GM23248 (cell line): ENCODE data around the gene CNN2. TPM values are rescaled to one million over a fixed set of nuclear protein-coding genes. Genes with fewer than 3 reads are reported as not detected.

Experiments
- DNase-seq: peaks from one replicate; pipeline ENCODE4 v3.0.0-alpha.2; 2015
- H2AFZ ChIP-seq: fragments of 200-600 bp; sonication (generic); 2 replicates; pipeline ENCODE4 v1.6.1; 2016; ENCODE audit warnings: antibody characterized with exemption
- H3F3A ChIP-seq: fragments of 200-600 bp; sonication (generic); 2 replicates; pipeline ENCODE4 v1.6.1; 2016; ENCODE audit warnings: mild to moderate bottlenecking, antibody characterized with exemption, mixed run types; ENCODE audit not compliant: insufficient read depth
- H3K27ac ChIP-seq: fragments of 200-600 bp; sonication (generic); 2 replicates; pipeline ENCODE4 v1.5.1; 2016; ENCODE audit warnings: mild to moderate bottlenecking
- H3K27me3 ChIP-seq: fragments of 200-600 bp; sonication (generic); replicated peaks from 2 replicates; pipeline ENCODE4 v1.6.1; 2016; ENCODE audit warnings: mild to moderate bottlenecking; ENCODE audit not compliant: insufficient read depth
- H3K36me3 ChIP-seq: fragments of 200-600 bp; sonication (generic); 2 replicates; pipeline ENCODE4 v1.6.1; 2016; ENCODE audit warnings: low read depth, mild to moderate bottlenecking
- H3K4me1 ChIP-seq: fragments of 200-600 bp; sonication (generic); 2 replicates; pipeline ENCODE4 v1.6.1; 2016; ENCODE audit warnings: mild to moderate bottlenecking; ENCODE audit not compliant: insufficient read depth
- H3K4me2 ChIP-seq: fragments of 200-600 bp; sonication (generic); one replicate; pipeline ENCODE4 v1.6.1; 2016; ENCODE audit warnings: mild to moderate bottlenecking; ENCODE audit not compliant: unreplicated experiment
- H3K4me3 ChIP-seq: fragments of 200-600 bp; sonication (generic); 2 replicates; pipeline ENCODE4 v1.5.1; 2016; ENCODE audit warnings: mild to moderate bottlenecking
- H3K79me2 ChIP-seq: fragments of 200-600 bp; sonication (generic); 2 replicates; pipeline ENCODE4 v1.6.1; 2016; ENCODE audit warnings: mild to moderate bottlenecking; ENCODE audit not compliant: insufficient read depth
- H3K9ac ChIP-seq: fragments of 200-600 bp; sonication (generic); 2 replicates; pipeline ENCODE4 v1.6.1; 2016; ENCODE audit warnings: mild to moderate bottlenecking
- H3K9me2 ChIP-seq: fragments of 200-600 bp; sonication (generic); 2 replicates; pipeline ENCODE4 v1.6.1; 2016; ENCODE audit warnings: mixed run types, mild to moderate bottlenecking, moderate library complexity; ENCODE audit not compliant: insufficient read depth
- H3K9me3 ChIP-seq: fragments of 200-600 bp; sonication (generic); one replicate; pipeline ENCODE4 v1.6.1; 2017; ENCODE audit warnings: low read depth
- H4K20me1 ChIP-seq: fragments of 200-600 bp; sonication (generic); 2 replicates; pipeline ENCODE4 v1.6.0; 2016; ENCODE audit not compliant: insufficient read depth
- EZH2 ChIP-seq: fragments of 200-600 bp; sonication (generic); IDR thresholded peaks from 2 replicates; pipeline ENCODE4 v1.6.1; 2018; ENCODE audit warnings: antibody characterized with exemption, mild to moderate bottlenecking; ENCODE audit not compliant: insufficient read depth, poor library complexity, severe bottlenecking
- EZH2phosphoT487 ChIP-seq: fragments of 200-600 bp; sonication (generic); IDR thresholded peaks from 2 replicates; pipeline ENCODE4 v1.6.1; 2018; ENCODE audit warnings: antibody characterized with exemption, moderate library complexity, mild to moderate bottlenecking, low read depth; ENCODE audit not compliant: insufficient read depth
- WGBS, 2 experiments: methylation state at CpG; one replicate each; pipeline ENCODE4 v1.1.6; 2015 to 2017; ENCODE audit warnings: low lambda C conversion rate in 2 of 2, low coverage in 1 of 2; ENCODE audit errors: missing lambda C conversion rate in 2 of 2; 5-methylcytosine and 5-hydroxymethylcytosine counted together
- in situ Hi-C: fragments of 300-500 bp; cut with MboI; formaldehyde crosslinking; loops from 2 replicates; pipeline ENCODE4 v1.15.0; 2020
- polyA plus RNA-seq: library from polyadenylated mRNA; unstranded; fragments of >200 nt; fragmentation: Nextera tagmentation; extraction: Ambion mirVana; gene quantifications from 2 replicates; pipeline ENCODE4 v1.2.1, GENCODE V29; 2016
- total RNA-seq: library from RNA; depleted of rRNA; stranded (reverse); fragments of >200 nt; shearing (Covaris generic); gene quantifications from 2 replicates; pipeline ENCODE4 v1.2.3, GENCODE V29; 2014

CNN2 gene
- total and polyA plus RNA-seq, 2 experiments from 2014 or later = 244 to 400 TPM

DNA sequence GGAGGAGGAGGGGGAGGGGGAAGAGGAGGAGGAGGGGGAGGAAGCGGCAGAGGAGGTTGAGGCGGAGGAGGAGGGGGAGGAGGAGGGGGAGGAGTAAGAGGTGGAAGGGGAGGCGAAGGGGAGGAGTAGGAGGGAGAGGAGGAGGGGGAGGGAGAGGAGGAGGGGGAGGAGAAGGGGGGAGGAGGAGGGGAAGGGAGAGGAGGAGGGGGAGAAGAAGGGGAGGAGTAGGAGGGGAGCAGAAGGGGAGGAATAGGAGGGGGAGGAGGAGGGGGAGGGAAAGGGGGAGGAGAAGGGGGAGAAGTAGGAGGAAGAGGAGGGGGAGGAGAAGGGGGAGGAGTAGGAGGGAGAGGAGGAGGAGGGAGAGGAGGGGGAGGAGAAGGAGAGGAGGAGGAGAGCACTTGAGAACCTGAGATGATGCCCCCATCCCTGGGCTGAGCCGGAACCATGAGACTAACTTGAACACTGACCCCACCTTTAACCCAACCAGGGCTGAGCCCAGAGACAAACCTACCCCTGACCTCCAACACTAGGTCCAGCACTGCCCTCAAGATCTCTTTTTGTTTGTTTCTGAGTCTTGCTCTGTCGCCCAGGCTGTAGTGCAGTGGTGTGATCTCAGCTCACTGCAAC lies 26.1 kb downstream of the CNN2 start:
- no peaks in the 10 kb centered on the region for H3K9me2 ChIP-seq
- 36 to 48% methylated on average over 2 to 5 of the region's 5 CpGs for WGBS, 2 experiments
- H3K4me1 ChIP-seq = no peaks in the 10 kb centered on the region
- no peak overlapping the region for H3K9ac ChIP-seq
- no peaks in the 10 kb centered on the region for H3K9me3 ChIP-seq
- H3K4me3 ChIP-seq = no peak overlapping the region
- no peaks in the 10 kb centered on the region for H3K27me3 ChIP-seq
- no peaks in the 10 kb centered on the region for H3K79me2 ChIP-seq
- no peaks in the 10 kb centered on the region for H3K36me3 ChIP-seq
- H3K4me2 ChIP-seq = no peak overlapping the region
- H3F3A ChIP-seq = no peaks in the 10 kb centered on the region
- in situ Hi-C loops = no loop called here
- TF ChIP-seq EZH2 (no peak), EZH2phosphoT487 (no peak)
- H4K20me1 ChIP-seq = no peaks in the 10 kb centered on the region
- DNase-seq = no peak
- no peak overlapping the region for H3K27ac ChIP-seq
- H2AFZ ChIP-seq = no peak overlapping the region

GRCh38 chr19:1053176-1054101 lies 27.0 kb downstream of the CNN2 start:
- Histone ChIP-seq H3K9ac (no peak overlapping the region), H3K4me1 (no peaks in the 10 kb centered on the region), H2AFZ (no peak overlapping the region), H3K79me2 (no peaks in the 10 kb centered on the region), H3K27ac (no peak overlapping the region), H3K4me3 (no peak overlapping the region), H3K9me3 (no peaks in the 10 kb centered on the region), H3K36me3 (no peaks in the 10 kb centered on the region), H3K9me2 (no peaks in the 10 kb centered on the region), H3F3A (no peaks in the 10 kb centered on the region), H3K27me3 (no peaks in the 10 kb centered on the region), H4K20me1 (no peaks in the 10 kb centered on the region), H3K4me2 (no peak overlapping the region)
- DNase-seq = no peak
- in situ Hi-C loops = no loop called here
- TF ChIP-seq EZH2phosphoT487 (no peak), EZH2 (no peak)
- WGBS, 2 experiments = 86 to 87% methylated on average over 31 of the region's 31 CpGs

DNA sequence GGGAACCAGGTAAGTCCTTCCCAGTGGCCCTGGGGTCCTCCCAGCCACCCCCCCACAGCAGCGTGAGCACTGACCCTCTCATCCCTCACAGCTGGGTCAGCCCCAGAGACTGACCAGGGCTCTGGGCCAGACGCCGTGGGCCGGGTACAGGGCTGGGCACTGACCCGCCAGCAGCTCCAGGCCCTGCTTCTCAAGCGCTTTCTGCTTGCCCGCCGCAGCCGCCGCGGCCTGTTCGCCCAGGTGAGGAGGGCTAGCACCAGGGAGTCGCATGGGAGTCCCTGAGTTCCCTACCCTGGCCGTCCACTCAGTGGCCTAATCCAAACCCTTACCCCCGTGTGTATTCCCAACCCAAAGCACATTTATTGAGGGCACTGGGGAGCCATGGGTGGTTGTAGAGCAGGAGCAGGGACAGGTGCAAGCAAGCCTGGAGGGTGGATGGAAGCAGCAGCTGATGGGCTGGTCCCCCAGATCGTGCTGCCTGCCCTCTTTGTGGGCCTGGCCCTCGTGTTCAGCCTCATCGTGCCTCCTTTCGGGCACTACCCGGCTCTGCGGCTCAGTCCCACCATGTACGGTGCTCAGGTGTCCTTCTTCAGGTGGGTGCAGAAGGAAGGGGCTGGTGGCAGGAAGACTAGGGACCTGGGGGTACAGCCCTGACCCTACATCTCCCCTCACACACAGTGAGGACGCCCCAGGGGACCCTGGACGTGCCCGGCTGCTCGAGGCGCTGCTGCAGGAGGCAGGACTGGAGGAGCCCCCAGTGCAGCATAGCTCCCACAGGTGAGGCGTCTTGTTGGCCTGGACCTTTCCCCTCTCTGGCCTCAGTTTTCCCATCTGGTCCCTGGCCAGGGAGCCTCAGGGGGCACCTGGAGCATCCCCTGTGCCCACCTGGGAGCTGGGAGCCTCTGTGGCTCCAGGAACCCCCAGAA lies 28.0 kb downstream of the CNN2 start:
- H3K4me3 ChIP-seq = no peak overlapping the region
- H4K20me1 ChIP-seq = no peaks in the 10 kb centered on the region
- in situ Hi-C loops = no loop called here
- H3K9me3 ChIP-seq = no peaks in the 10 kb centered on the region
- no peaks in the 10 kb centered on the region for H3K79me2 ChIP-seq
- H3K9ac ChIP-seq = no peak overlapping the region
- H3K36me3 ChIP-seq = no peaks in the 10 kb centered on the region
- WGBS, 2 experiments = 85 to 88% methylated on average over 27 to 28 of the region's 28 CpGs
- no peak overlapping the region for H3K27ac ChIP-seq
- H3K9me2 ChIP-seq = no peaks in the 10 kb centered on the region
- DNase-seq = no peak
- H3K4me1 ChIP-seq = no peaks in the 10 kb centered on the region
- no peak overlapping the region for H2AFZ ChIP-seq
- no peaks in the 10 kb centered on the region for H3F3A ChIP-seq
- H3K4me2 ChIP-seq = no peak overlapping the region
- TF ChIP-seq EZH2phosphoT487 = no peak
- no peak for TF ChIP-seq EZH2
- H3K27me3 ChIP-seq = no peaks in the 10 kb centered on the region

DNA sequence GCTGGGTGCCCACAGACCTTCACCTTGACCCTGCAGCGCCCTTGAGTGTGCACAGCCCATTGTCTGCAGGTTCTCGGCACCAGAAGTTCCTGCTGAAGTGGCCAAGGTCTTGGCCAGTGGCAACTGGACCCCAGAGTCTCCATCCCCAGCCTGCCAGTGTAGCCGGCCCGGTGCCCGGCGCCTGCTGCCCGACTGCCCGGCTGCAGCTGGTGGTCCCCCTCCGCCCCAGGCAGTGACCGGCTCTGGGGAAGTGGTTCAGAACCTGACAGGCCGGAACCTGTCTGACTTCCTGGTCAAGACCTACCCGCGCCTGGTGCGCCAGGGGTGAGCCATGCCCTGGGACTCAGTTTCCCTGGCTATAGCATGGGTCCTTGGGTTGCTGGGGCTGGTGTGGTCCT lies 28.6 kb downstream of the CNN2 start:
- no peak overlapping the region for H3K4me3 ChIP-seq
- H3K36me3 ChIP-seq = no peaks in the 10 kb centered on the region

More for the DNA sequence above, 28.6 kb downstream of the CNN2 start:
- TF ChIP-seq EZH2phosphoT487 (no peak), EZH2 (no peak)
- Histone ChIP-seq H3K79me2 (no peaks in the 10 kb centered on the region), H3K27ac (no peak overlapping the region), H2AFZ (no peak overlapping the region), H3K4me2 (no peak overlapping the region), H4K20me1 (no peaks in the 10 kb centered on the region), H3K9me3 (no peaks in the 10 kb centered on the region), H3K9ac (no peak overlapping the region), H3F3A (no peaks in the 10 kb centered on the region), H3K9me2 (no peaks in the 10 kb centered on the region), H3K27me3 (no peaks in the 10 kb centered on the region), H3K4me1 (no peaks in the 10 kb centered on the region)
- 90% methylated on average over 14 of the region's 14 CpGs for WGBS, 2 experiments
- in situ Hi-C loops = no loop called here
- DNase-seq = no peak
